Activated T-helper 9 cell treated with anti-CD3 and anti-CD28 coated beads, Interleukin-2, amount 50 U/mL, for 16 hours (primary cell): ENCODE data around the gene TRNP1.
"Not testable (repeated sequence)": the region's sequence is repeated elsewhere in the genome, so short reads cannot be mapped to it uniquely, and the experiment has no call there.

Experiments used
- DNase-seq: peaks from one replicate; pipeline ENCODE4 v3.0.0-alpha.2; 2020; ENCODE audit warnings: low read depth

Gene TRNP1

DNA sequence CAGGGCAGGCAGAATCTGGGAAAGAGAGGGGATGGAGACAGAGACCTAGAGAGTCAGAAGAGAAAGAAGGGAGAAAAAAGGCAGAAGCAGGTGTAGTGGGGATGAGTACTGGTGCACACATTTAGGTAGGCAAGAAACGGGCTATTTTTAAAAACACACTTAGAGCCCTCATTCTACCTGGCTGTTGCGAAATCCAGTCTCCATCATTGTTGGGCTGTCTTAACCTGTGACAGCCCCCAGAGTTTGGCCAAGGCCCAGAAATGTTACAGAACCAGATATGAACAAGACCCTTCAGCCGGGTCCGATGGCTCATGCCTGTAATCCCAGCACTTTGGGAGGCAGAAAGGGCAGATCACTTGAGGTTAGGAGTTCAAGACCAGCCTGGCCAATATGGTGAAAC lies 20.7 kb upstream of the TRNP1 start:
- no peak for DNase-seq

DNA sequence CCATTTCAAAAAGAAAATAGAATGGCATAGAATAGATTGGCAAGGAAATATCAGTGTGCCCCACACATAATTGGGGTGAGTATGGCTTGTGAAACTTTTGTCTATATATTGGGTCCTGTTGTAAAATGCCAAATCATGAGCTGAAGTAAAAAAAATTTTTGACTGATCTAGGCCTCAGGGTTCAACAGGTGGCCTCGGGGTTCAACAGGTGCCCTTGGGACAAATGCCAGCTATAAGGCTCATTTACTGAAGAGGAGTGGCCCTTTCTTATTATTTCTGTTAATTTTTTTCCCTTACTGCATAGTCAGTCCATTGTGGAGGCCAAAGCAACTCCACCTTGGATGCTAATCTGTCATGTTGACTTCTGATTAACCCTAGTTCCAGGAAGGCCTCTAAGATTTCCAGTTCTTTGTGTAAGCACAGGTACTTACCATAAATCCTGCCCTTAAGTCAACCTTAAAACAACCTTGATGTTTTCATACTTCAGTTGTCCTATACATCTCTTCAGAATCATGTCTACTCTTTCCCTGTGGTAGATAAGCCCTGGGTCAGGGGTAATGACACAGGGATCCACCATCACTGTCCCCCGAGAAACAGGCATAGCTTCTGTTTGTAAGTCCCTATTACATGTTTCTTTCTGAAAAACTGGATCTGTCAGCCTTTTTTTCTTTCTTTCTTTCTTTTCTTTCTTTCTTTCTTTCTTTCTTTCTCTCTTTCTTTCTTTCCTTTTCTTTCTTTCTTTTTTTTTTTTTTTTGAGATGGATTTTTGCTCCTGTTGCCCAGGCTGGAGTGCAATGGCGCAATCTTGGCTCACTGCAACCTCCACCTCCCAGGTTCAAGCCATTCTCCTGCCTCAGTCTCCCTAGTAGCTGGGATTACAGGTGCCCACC lies 16.6 kb upstream of the TRNP1 start:
- no peak for DNase-seq

DNA sequence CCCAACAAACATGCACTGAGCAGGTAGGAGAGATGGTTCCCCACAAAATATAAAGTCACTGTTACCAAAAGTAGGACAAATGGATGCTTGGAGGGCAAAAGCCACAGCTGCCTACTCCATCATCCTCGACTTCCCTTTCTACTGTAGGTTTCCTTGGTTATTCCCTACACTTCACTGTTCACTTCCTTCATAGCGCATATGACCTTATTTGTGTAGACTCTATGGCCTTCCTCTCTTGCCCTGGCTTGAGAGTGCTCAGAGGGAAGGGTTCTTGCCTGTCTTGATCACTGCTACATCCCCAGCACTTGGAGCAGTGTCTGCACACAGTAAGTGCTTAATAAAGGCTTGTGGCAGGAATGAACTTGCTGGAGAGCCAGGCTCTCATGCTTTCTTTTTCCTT lies 14.6 kb upstream of the TRNP1 start:
- no peak for DNase-seq

DNA sequence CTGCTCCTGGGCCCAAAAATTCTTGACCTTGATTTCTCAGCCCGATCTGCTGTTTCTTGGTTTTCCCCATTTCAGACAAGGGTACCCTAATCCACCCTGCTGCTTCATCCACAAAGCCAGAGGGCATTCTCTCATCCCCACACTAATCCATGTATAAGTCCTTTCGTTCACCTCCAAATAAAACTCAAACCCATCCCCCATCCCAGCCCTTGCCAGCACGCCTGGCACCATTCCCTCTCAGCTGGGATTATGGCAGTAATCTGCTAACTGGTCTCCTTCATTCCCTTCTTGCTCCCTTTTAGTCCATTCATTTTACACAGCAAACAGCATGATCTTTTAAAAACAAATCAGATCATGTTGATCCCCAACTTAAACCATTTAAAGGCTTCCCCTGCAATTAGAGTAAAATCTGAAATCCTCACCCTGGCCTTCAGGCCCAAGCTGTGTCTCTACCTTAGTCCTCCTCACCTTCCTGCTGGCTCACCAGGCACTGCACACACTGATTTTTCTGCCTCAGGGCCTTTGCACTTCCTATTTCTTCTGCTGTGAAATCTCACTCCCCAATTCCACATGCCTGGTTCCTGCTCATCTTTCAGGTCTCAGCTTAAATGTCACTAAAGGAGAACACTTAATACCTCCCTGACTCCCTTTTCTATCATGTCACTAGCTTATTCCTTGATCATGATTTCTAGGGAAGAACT lies 12.2 kb upstream of the TRNP1 start:
- no peak for DNase-seq

- DNase-seq: no peak
Measured at GRCh38 chr1:26983863-26984262, 9.6 kb upstream of the TRNP1 start.

GRCh38 chr1:26984291-26984690 lies 9.2 kb upstream of the TRNP1 start:
- DNase-seq: no peak

GRCh38 chr1:26986658-26987057 lies 6.8 kb upstream of the TRNP1 start:
- DNase-seq: no peak

DNA sequence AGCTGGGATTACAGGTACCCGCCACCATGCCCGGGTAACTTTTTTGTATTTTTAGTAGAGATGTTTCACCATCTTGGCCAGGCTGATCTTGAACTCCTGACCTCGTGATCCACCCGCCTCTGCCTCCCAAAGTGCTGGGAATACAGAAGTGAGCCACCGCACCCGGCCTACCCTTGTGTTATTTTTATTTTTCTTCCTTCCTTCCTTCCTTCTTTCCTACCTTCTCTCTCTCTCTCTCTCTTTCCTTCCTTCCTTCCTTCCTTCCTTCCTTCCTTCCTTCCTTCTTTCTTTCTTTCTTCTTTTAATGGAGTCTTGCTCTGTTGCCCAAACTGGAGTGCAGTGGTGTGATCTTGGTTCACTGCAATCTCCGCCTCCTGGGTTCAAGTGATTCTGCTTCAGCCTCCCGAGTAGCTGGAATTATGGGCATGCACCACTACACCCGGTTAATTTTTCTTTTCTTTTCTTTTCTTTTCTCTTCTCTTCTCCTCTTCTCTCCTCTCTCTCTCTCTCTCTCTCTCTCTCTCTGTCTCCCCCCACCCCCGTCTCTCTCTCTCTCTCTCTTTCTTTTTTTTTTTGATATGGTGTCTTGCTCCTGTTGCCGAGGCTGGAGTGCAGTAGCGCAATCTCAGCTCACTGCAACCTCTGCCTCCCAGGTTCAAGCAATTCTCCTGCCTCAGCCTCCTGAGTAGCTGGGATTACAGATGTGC lies 3.9 kb upstream of the TRNP1 start:
- DNase-seq: not testable (repeated sequence)

GRCh38 chr1:26991310-26992116 lies 2.0 kb upstream of the TRNP1 start:
- DNase-seq: no peak

DNA sequence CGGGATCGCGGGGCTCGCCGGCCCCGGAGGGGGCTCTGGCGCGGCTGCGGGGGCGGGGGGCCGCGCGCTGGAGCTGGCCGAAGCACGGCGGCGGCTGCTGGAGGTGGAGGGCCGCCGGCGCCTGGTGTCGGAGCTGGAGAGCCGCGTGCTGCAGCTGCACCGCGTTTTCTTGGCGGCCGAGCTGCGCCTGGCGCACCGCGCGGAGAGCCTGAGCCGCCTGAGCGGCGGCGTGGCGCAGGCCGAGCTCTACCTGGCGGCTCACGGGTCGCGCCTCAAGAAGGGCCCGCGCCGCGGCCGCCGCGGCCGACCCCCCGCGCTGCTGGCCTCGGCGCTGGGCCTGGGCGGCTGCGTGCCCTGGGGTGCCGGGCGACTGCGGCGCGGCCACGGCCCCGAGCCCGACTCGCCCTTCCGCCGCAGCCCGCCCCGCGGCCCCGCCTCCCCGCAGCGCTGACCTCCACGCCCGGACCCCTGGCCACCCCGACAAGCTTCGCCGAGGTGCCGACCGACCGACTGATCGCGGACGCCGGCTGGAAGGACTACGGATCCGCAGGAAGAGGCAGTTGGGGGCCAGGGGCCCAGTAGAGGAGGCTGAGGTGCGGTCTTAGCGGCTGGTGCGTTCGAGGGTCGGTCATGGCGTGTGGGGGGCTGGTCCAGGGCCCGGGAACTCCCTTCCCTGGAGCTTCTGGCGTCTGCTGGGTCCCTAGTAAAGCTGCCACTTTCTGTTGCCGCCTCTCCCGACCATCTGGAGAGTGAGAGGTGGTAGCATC lies 711 bp downstream of the TRNP1 start:
- no peak for DNase-seq

DNA sequence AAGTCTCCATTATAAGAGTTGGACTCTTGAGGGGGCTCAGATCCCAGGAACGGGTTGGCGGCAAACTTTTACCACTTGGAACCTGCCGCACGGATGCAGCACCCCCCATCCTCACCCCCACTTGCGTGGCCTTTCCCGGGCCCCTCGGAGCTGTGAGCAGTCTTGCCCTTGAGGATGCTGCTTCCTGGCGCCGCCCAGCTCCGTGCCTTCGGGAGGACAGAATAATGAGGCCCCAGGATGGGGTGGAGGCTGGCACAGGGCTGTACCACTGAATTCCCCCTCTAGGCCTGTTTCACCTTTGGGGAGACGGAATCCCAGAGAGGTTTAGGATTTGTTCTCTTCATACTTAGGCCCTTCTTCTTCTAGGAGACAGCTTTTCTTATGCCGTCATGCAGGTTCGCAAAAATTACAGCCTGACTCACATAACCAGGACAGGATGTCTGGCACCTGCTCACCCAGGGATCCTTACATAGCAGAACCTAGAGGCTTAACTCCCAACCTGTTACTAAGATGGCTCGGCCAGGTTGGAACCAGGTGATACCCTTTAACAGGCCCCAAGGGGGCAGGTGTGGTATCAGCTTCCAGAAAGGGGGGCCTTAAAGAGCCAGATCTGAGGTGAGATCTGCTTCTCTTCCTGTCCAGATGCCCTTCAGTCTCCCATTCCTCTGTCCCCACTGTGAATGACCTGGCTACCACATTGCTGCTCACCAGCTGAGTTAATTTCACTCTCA lies 1.5 kb downstream of the TRNP1 start:
- DNase-seq: no peak

GRCh38 chr1:26996024-26996423 lies 2.5 kb downstream of the TRNP1 start:
- DNase-seq: no peak

GRCh38 chr1:26996665-26997064 lies 3.2 kb downstream of the TRNP1 start:
- no peak for DNase-seq

- no peak for DNase-seq
Measured at GRCh38 chr1:26998429-26999300, 5.2 kb downstream of the TRNP1 start.

- no peak for DNase-seq
Measured at GRCh38 chr1:26999440-26999987, 6.0 kb downstream of the TRNP1 start.

- no peak for DNase-seq
Measured at GRCh38 chr1:27000090-27000816, 6.8 kb downstream of the TRNP1 start.

DNA sequence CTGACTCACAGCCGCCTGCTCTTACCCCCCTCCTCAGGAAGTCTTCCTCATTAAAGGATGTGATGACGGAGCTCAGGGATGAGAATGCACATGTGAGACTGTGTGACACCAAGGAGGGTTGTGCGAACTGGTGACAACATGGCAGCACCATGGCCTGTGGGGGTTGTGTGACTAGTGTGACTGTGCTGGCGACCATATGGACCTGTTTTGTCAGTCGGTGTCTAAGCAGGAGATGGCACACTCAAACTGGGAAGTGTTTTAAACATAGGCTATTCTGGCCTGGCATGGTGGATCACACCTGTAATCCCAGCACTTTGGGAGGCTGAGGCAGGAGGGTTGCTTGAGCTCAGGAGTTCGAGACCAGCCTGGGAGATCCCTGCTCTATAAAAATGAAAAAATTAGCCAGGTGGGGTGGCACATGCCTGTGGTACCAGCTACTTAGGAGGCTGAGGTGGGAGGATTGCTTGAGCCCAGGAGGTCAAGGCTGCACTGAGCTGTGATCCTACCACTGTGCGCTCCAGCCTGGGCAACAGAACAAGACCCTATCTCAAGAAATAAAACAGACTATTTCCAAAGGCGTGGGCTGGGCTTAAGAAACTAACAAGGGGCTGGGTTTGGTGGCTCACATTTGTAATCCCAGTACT lies 7.4 kb downstream of the TRNP1 start:
- DNase-seq: no peak
